ENCODE data around the gene UQCRC2.

GRCh38 chr16:22005746-22006145 lies 52.6 kb downstream of the UQCRC2 start:
- no peak for TF ChIP-seq CTCF (conservative IDR thresholded peaks at IDR 0.05; ENCODE audit: low read length)
- no peak for TF ChIP-seq EZH2phosphoT487 (IDR thresholded peaks at IDR 0.05; ENCODE audit: borderline replicate concordance)

Data from Loucy (cell line).